NCI-H69 (cell line): ENCODE measurements around the gene DOCK1.

Experiments
- DNase-seq: peaks from one replicate; lab custom pipeline; 2025; lab: John Stamatoyannopoulos, UW

The DOCK1 gene

GRCh38 chr10:127314797-127315196 is 409.6 kb downstream of the DOCK1 start:
- no peak for DNase-seq

- no peak for DNase-seq
These were observed 410.7 kb downstream of the DOCK1 start for GRCh38 chr10:127315888-127316287.

DNA sequence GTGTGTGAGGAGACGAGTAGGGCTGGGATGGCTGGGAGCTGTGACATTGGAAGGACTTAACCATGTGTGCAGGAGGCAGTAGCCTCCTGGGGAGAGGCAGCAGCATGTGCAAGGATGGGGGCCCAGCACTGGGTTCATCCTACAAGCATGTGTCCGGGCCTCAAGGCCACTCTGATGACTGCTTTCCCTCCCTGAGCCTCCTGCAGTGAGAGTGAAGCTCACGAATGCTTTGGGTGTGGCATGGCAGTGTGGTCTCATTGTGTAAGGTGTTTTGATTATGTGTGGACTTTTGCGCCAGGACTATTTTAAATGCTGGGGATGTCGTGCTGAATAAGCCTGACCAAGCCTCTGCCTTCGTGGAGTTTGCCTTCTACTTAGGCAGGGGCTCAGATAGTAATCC is 413.2 kb downstream of the DOCK1 start:
- DNase-seq = no peak

DNA sequence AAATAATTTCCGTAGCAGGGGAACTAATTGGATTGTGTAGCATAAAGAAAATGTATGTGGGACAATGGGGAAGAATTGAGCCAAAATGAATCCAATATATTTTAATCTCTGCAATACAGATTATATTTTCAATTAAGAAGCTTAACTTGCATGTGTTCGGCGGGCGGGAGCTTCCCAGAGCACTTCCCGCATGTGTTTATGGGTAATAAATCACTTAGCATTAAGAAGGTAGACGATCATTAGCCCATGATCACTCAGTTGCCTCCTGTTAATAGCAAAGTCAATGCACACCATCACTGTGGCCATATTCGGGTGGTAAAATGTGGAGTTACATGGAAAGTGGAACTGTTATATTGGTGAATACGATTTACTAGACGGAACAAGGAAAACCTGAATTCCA is 414.0 kb downstream of the DOCK1 start:
- DNase-seq = no peak

GRCh38 chr10:127319691-127320090 is 414.5 kb downstream of the DOCK1 start:
- DNase-seq = no peak

GRCh38 chr10:127320176-127320575 is 414.9 kb downstream of the DOCK1 start:
- no peak for DNase-seq

GRCh38 chr10:127322286-127322685 is 417.1 kb downstream of the DOCK1 start:
- DNase-seq = no peak

DNA sequence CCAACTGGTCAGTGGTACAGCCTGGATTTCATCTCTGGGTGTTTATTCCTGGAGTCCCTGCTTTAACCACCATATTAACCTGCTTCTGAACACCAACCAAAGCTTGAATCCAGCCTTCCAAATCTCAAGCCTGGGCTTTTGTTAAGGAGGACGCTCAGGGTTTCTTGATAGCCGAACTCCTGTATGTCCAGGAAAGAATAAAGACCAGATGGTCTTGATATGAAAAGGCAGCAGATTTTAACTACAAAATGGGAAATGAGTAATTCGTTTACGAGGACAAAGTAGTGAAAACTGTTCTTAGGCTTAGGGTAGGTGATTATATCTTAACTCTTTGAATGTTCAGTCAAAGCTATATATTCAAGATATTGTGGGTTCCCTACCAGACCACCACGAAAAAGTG is 420.3 kb downstream of the DOCK1 start:
- no peak for DNase-seq

DNA sequence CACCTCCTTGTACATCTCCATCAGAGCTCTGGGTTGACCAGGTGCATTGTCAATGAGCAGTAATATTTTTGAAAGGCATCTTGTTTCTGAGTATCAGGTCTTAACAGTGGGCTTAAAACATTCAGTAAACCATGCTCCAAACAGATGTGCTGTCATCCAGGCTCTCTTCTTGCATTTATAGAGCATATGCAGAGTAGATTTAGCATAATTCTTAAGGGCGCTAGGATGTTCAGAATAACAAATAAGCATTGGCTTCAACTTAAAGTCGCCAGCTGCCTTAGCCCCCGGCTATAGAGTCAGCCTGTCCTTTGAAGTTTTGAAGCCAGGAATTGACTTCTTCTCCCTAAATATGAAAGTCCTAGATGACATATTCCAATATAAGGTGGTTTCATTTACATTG is 421.7 kb downstream of the DOCK1 start:
- no peak for DNase-seq

GRCh38 chr10:127331696-127332095 is 426.5 kb downstream of the DOCK1 start:
- no peak for DNase-seq

GRCh38 chr10:127332631-127333030 is 427.4 kb downstream of the DOCK1 start:
- DNase-seq = no peak

- DNase-seq = no peak
These were observed 432.6 kb downstream of the DOCK1 start for GRCh38 chr10:127337801-127338200.

DNA sequence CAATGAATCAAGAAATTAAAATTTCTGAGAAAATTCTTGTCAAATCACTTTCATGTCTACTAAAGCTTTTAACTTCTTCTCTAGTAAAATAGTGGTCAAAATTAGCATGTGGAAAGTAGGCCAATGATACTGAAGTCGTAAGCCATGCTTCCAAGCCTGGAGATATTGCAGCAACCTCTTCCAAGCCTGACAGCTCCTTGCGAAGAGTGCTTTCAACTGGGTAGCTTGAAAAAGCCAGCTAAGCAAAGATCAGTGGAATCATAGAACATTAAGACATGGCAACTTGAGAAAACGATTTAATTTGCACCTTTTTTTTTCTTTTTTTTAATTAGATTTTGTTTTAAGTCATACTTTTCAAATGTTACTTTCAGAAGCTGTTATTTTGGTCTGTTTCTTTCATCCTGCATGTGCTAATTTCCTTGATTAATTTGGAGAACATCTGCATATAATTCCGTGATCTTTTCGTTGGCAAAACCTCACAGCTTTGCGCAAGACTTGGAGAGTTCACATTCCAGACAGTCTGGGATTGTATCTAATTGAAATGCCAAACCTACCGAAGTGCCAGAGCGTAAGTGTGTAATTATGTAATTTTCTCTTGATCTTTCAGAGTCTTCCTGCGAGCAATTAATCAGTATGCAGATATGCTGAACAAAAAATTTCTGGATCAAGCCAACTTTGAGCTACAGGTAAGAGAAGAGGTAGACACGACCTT is 433.3 kb downstream of the DOCK1 start:
- no peak for DNase-seq

GRCh38 chr10:127343821-127344220 is 438.6 kb downstream of the DOCK1 start:
- no peak for DNase-seq

GRCh38 chr10:127344346-127344745 is 439.1 kb downstream of the DOCK1 start:
- no peak for DNase-seq

DNA sequence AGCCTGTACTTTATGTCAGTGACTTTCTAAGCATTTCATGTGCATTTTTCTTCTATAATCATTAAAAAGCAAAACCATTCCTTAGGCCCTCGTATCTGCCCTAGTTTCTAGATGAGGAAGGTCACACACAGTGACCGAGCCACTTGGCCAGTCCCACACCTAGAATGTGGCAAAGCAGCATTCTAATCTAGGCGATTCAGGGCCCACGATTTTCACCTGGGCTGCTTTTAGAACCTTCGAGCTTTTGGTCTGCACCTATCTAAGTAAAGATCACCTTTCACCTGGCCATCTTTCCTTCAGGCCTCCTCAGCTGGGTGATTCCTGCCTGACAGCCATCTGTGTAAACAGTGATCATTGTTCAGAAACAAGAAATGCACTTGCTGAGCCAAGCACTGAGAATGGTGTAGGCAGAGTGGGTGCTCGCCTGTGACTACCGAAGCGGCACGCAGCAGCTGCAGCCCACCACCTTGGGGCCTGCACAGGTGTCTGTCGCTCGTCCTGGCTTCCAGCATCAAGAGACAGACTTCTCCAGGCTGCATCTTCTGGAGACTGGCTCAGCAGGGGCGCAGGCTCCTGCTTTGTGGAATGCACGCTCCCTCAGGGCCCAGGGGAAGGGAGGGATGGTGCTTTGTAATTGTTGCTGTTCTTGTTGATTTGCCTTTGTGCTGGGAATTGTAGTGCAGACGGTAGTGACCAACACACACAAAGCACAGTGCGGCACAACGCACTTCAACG is 440.2 kb downstream of the DOCK1 start:
- DNase-seq = no peak

DNA sequence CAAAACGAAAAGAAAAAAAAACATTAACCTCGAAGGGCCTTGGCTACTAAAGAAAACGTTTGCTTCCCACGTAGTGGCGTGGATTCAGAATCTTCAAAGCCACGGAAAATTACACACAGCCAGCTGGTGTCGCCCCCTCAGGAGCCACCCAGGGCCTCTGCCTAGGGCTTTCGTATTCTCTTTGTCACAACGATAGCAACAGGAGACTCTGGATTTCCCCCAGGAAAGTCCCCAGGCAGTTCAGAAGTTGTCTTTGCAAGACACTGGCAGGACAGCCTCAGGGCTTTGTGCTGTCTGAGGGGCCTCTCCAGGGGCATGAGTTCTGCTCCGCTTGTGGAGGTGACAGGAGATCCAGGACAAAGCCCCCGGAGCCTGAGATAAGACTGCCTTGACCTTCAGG is 441.4 kb downstream of the DOCK1 start:
- no peak for DNase-seq

DNA sequence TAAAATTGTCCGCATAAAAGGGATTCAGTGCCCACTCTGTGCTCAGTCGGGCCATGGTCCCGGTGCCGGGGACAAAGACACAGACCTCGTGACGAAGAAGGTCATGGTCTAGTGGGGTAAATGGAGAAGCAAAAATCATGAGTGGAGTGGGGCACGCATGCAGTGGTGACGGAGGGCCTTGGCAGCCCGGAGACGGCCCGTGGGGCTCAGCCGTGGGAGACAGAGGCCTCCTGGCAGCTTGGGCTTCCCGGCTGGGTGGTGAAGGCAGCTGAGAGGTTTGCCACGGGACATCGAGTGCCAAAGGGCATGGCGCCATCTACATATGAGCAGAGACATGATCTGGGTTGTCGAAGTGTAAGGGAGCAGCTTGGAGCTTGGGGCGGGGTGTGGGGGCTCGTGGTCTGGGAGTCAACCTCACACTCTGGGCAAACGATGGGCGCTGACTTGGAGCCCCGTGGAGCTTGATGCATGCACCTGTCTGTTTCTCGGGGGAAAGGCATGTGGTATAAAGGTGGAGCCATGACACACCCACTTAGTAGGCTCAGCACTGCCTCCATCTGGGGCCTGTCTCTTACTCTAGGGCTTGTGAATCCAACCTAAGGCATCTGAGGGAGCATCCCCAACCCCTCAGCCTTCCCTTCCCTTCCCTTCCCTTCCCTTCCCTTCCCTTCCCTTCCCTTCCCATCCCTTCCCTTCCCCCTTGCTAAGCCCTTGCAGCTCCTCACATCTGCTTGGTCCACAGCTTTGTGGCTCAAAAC is 442.2 kb downstream of the DOCK1 start:
- no peak for DNase-seq

- no peak for DNase-seq
These were observed 444.5 kb downstream of the DOCK1 start for GRCh38 chr10:127349737-127350136.

GRCh38 chr10:127351542-127351941 is 446.3 kb downstream of the DOCK1 start:
- no peak for DNase-seq

GRCh38 chr10:127353544-127353943 is 448.3 kb downstream of the DOCK1 start:
- no peak for DNase-seq

DNA sequence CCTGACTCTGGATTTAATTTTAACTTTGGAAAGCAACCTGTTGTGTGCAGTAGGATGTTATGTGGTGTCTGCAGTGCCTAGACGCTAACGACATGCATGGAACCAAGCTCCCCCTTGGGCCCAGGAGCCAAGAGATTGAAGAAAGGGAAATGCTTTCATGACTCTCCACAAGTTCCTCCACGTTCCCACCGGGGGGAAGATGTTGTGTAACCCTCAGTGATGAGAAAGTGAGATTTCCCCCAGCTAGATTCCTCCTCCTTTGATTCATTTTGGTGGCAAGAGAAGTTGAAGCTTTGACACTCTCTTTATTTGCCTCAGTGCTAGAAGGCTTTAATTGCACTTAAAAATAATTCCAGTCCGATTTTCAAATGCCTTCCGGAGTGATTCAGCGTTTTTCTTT is 449.0 kb downstream of the DOCK1 start:
- no peak for DNase-seq

- no peak for DNase-seq
These were observed 449.8 kb downstream of the DOCK1 start for GRCh38 chr10:127354992-127355391.
